ENCODE measurements around the gene PODNL1.
"Not testable (repeated sequence)": the region's sequence is repeated elsewhere in the genome, so short reads cannot be mapped to it uniquely, and the experiment has no call there.

Gene PODNL1

GRCh38 chr19:13968383-13968935 lies 30.2 kb upstream of the PODNL1 start:
- in situ Hi-C loops (cut with HindIII; ENCODE audit: low sequenced_read_pairs), result no loop called here

GRCh38 chr19:13967206-13967605 lies 29.0 kb upstream of the PODNL1 start:
- DNase-seq (ENCODE audit: low read depth, low spot score); H3K4me3 ChIP-seq (ENCODE audit: low read depth, low read length); in situ Hi-C loops (cut with HindIII; ENCODE audit: low sequenced_read_pairs): not testable (repeated sequence)

More at GRCh38 chr19:13968383-13968935, 30.2 kb upstream of the PODNL1 start:
- no peak for DNase-seq (ENCODE audit: low read depth, low spot score)
- TF ChIP-seq CTCF (IDR thresholded peaks at IDR 0.05; ENCODE audit: low read depth, low read length), result no peak
- H3K4me3 ChIP-seq (ENCODE audit: low read depth, low read length), result no peak overlapping the region

GRCh38 chr19:13966684-13967128 lies 28.5 kb upstream of the PODNL1 start:
- in situ Hi-C loops (cut with HindIII; ENCODE audit: low sequenced_read_pairs), result no loop called here

GRCh38 chr19:13965926-13966683 lies 27.9 kb upstream of the PODNL1 start:
- in situ Hi-C loops (cut with HindIII; ENCODE audit: low sequenced_read_pairs), result no loop called here
- no peak overlapping the region for H3K4me3 ChIP-seq (ENCODE audit: low read depth, low read length)
- no peak for DNase-seq (ENCODE audit: low read depth, low spot score)
- no peak for TF ChIP-seq CTCF (IDR thresholded peaks at IDR 0.05; ENCODE audit: low read depth, low read length)

More at GRCh38 chr19:13966684-13967128, 28.5 kb upstream of the PODNL1 start:
- H3K4me3 ChIP-seq (ENCODE audit: low read depth, low read length), result no peak overlapping the region
- DNase-seq (ENCODE audit: low read depth, low spot score), result no peak
- no peak for TF ChIP-seq CTCF (IDR thresholded peaks at IDR 0.05; ENCODE audit: low read depth, low read length)

- no peak overlapping the region for H3K4me3 ChIP-seq (ENCODE audit: low read depth, low read length)
- DNase-seq (ENCODE audit: low read depth, low spot score), result no peak
- no peak for TF ChIP-seq CTCF (IDR thresholded peaks at IDR 0.05; ENCODE audit: low read depth, low read length)
These were observed 27.2 kb upstream of the PODNL1 start for GRCh38 chr19:13965377-13965896.

GRCh38 chr19:13964776-13965175 lies 26.6 kb upstream of the PODNL1 start:
- in situ Hi-C loops (cut with HindIII; ENCODE audit: low sequenced_read_pairs), result no loop called here
- H3K4me3 ChIP-seq (ENCODE audit: low read depth, low read length), result no peak overlapping the region
- no peak for TF ChIP-seq CTCF (IDR thresholded peaks at IDR 0.05; ENCODE audit: low read depth, low read length)
- peak; percentile 66 for DNase-seq (ENCODE audit: low read depth, low spot score)

More at GRCh38 chr19:13965377-13965896, 27.2 kb upstream of the PODNL1 start:
- in situ Hi-C loops (cut with HindIII; ENCODE audit: low sequenced_read_pairs), result no loop called here

- in situ Hi-C loops (cut with HindIII; ENCODE audit: low sequenced_read_pairs), result no loop called here
- H3K4me3 ChIP-seq (ENCODE audit: low read depth, low read length), result no peak overlapping the region
- TF ChIP-seq CTCF (IDR thresholded peaks at IDR 0.05; ENCODE audit: low read depth, low read length), result no peak
- DNase-seq (ENCODE audit: low read depth, low spot score), result no peak
These were observed 25.4 kb upstream of the PODNL1 start for GRCh38 chr19:13963603-13964105.
